LNCAP (cell line): ENCODE measurements around the gene KAZN.

Experiments
- TF ChIP-seq, protein P1 (sequence below): fragments of 450-650 bp; IDR thresholded peaks from 2 replicates; pipeline ENCODE4 v1.5.1; 2017; ENCODE audit warnings: mild to moderate bottlenecking

KAZN gene

DNA sequence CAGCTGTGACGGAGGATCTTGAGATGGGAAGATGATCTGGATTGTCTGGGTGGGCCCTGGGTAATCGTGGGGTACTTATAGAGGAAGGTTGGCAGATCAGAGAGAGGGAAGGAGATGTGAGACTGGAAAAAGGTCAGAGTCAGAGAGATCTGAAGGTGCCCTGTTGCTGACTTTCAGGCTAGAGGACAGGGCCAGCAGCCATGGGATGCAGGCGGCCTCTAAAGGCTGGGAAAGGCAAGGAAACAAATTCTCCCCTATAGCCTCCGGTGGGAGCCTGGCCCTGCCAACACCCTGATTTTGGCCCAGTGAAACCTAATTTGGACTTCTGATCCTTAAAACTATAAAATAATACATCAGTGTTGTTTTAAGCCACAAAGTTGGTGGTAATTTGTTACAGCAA is 401.5 kb downstream of the KAZN start:
- TF ChIP-seq, protein P1, sequence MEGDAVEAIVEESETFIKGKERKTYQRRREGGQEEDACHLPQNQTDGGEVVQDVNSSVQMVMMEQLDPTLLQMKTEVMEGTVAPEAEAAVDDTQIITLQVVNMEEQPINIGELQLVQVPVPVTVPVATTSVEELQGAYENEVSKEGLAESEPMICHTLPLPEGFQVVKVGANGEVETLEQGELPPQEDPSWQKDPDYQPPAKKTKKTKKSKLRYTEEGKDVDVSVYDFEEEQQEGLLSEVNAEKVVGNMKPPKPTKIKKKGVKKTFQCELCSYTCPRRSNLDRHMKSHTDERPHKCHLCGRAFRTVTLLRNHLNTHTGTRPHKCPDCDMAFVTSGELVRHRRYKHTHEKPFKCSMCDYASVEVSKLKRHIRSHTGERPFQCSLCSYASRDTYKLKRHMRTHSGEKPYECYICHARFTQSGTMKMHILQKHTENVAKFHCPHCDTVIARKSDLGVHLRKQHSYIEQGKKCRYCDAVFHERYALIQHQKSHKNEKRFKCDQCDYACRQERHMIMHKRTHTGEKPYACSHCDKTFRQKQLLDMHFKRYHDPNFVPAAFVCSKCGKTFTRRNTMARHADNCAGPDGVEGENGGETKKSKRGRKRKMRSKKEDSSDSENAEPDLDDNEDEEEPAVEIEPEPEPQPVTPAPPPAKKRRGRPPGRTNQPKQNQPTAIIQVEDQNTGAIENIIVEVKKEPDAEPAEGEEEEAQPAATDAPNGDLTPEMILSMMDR: no peak

DNA sequence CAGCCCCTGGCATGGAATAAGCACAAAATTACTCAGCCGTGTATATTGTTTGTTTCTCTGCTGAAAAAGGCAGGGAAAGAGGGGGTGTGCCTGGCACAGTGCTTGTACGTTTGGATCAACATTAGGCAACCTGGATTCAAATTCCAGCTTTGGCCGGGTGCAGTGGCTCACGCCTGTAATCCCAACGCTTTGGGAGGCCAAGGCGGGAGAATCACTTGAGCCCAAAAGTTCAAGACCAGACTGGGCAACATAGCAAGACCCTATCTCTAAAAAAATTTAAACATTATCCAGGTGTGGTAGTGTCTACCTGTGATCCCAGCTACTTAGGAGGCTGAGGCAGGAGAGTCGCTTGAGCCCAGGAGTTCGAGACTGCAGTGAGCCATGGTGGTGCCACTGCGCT is 402.2 kb downstream of the KAZN start:
- TF ChIP-seq, protein P1: no peak

DNA sequence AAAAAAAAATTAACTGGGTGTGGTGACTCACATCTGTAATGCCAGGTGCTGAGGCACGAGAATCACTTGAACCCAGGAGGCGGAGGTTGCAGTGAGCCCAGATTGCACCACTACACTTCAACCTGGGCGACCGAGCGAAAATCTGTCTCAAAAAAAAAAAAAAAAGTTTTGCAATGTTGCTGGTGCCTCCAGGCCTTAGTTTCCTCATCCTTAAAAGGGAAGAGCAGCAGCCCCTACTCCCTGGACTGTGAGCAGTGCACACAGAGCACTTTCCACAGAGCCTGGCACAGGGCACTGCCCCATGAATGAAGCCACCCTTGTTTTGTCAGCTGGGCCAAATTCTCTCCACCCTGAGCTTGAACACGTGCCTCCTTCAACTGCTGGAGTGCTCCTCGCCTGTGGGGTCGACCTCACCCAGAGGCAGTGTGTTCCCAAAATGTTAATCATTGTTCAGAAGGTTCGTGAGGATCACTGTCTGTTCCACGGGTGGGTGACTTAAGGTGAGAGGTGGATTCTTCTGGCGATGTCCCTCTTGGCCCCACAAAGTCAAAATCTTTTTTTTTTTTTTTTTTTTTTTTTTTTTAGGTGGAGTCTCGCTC is 402.9 kb downstream of the KAZN start:
- TF ChIP-seq, protein P1: no peak

- TF ChIP-seq, protein P1: no peak
Observed at GRCh38 chr1:15002325-15002724, 403.8 kb downstream of the KAZN start.

- TF ChIP-seq, protein P1: no peak
Observed at GRCh38 chr1:15004396-15004795, 405.9 kb downstream of the KAZN start.

DNA sequence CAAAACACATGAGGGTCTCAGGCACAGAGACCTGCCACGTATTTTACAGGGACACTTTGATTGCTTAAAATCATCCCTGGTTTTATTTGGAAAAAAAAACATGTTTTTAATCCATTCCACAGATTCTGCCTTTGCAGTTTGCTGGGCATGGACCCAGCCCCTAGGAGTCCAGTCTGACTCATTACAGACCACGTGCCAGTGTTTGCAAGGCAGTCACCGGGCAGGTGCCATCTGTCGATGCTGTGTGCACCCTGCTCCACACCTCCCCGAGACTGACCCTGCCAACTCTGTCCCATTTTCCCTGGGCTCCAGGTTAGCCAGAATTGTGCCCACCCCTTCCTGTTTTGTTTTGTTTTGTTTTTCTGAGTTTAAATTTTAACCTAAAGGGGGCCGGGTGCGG is 406.6 kb downstream of the KAZN start:
- TF ChIP-seq, protein P1: no peak

- TF ChIP-seq, protein P1: no peak
Observed at GRCh38 chr1:15007368-15007767, 408.9 kb downstream of the KAZN start.

DNA sequence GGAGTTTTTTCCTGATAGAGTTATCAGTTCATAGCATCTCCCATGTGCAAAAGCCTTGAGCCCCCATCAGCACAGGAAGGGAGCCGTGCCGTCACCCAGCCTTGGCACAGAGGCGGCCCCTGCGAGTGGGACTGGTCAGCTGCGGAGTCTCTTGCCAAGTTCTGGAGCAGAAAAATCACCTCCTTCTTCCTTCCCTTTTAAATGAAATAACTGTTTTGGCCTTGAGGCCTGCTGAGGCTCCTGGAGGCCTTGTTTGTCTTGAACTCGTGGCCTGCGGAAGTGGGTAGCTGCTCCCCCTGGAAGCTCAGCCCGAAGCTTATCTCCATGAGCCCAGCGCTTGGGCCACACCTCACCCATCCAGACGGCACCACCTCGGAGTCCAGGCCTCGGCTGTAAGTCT is 409.4 kb downstream of the KAZN start:
- TF ChIP-seq, protein P1: no peak
